NCI-H446 treated with DMSO at 0.1 percent for 48 hours (cell line): ENCODE results near the gene CDCA7L.
"Not testable (repeated sequence)": the region's sequence is repeated elsewhere in the genome, so short reads cannot be mapped to it uniquely, and the experiment has no call there.

Experiments
- DNase-seq: peaks from one replicate; lab custom pipeline; 2025; lab: John Stamatoyannopoulos, UW

The CDCA7L gene

GRCh38 chr7:21903020-21903786 is 42.5 kb downstream of the CDCA7L start:
- DNase-seq, result no peak

GRCh38 chr7:21902240-21902639 is 43.5 kb downstream of the CDCA7L start:
- DNase-seq, result no peak

- no peak for DNase-seq
Measured at GRCh38 chr7:21898265-21898930, 47.3 kb downstream of the CDCA7L start.

- DNase-seq, result no peak
Measured at GRCh38 chr7:21893401-21893800, 52.3 kb downstream of the CDCA7L start.

DNA sequence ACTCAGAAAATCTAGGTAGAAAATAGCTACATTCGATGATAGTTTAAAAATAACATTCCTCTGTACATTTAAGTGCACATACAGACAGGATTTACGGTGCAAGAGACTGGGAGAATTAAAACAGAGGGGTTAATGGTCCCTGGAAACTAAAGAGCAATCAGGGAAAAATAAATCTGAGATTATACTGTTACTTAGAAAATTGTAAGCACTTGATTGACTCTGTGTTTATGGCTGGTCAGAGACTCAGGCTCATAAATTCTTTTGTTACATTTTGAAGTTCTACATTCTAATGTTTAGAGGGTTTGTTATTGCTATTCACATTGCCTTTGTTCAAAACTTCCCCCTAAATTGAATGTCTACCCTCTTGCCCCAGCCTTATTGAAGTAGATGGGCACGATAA is 54.4 kb downstream of the CDCA7L start:
- DNase-seq, result no peak

DNA sequence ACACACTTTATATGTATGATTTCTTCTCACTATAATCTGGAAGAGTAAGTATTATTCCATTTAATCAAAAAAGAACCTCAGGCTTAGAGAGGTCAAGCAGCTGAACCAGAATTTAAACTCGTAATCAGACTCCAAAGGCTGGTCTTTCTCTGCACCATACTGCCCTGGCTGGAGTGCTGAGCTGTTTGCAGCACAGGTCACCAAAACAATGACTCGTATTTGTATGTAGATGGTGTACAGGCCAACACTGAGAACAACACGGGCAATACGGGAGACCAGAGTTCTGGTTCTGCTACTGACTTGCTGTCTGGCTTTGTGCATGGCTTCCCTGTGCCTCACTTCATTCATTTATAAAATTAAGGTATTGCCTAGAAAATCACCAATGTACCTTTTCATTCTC is 57.9 kb downstream of the CDCA7L start:
- DNase-seq, result no peak

- no peak for DNase-seq
Measured at GRCh38 chr7:21887353-21887752, 58.3 kb downstream of the CDCA7L start.

- no peak for DNase-seq
Measured at GRCh38 chr7:21886396-21886795, 59.3 kb downstream of the CDCA7L start.

DNA sequence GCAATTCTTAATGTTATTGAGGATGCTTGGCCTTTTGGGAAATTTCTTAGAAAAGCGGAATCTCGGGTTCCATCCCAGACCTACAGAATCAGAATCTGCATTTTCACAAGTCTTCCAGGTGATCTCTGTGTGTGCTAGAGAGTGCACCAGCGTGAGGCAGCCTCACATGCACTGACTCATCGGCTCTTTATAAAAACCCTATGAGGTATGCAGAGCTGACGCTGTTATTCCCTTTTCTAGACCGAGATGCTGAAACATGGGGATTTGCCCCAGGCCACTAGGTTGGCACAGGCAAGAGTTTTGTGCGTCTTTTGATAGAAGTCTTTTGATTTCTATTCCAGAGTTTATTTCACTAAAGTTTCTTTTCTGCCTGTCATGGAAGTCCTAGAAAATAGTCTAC is 61.2 kb downstream of the CDCA7L start:
- DNase-seq, result no peak

DNA sequence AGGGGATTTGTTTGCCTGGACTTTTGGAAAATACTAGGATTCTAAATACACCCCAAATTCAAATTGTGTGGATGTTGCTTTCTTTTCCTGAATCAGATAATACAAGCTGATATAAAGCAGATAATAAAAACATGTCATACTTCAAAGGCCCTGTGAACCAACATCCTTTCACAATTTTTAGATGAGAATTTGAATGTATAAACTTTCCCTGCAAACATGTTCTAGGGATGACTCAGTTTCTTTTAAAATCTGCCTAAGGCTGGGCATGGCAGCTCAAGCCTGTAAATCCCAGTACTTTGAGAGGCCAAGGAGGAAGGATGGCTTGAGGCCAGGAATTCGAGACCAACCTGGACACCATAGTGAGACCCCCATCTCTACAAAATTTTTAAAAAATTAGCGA is 62.2 kb downstream of the CDCA7L start:
- not testable (repeated sequence) for DNase-seq

DNA sequence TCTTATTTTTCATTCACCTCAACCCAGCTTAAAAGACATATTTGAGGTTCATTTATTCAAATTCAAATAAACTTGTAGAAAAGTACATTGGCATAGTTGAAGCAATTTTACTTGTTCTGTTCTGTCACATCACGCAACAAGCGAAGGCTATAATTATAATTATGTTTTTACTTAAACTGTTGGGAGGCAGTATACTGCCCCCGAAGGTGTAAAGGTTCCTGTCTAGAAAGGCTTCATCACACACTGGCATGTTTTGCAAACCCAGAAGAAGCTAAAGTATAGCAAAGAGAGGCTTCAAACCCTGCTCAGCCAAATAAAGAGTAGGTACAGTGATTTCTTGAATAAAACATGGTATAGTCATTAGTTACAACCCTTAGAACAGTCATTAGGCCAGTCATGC is 62.6 kb downstream of the CDCA7L start:
- no peak for DNase-seq

- DNase-seq, result no peak
Measured at GRCh38 chr7:21869785-21870402, 75.8 kb downstream of the CDCA7L start.

DNA sequence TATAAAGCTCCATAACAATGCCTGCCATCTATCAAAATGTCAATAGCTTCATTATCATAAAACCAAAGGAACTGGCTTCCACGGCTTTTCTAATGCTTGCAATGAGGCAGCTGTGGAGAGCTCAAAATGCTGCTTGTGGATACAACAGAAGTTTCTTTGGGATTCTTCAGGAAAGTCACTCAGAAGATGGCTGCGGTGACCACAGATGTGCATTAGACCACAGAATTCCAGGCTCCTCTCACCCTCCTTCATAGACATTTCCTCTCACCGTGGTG is 77.2 kb downstream of the CDCA7L start:
- no peak for DNase-seq

GRCh38 chr7:21867816-21868575 is 77.7 kb downstream of the CDCA7L start:
- no peak for DNase-seq

GRCh38 chr7:21867226-21867625 is 78.5 kb downstream of the CDCA7L start:
- DNase-seq, result no peak

DNA sequence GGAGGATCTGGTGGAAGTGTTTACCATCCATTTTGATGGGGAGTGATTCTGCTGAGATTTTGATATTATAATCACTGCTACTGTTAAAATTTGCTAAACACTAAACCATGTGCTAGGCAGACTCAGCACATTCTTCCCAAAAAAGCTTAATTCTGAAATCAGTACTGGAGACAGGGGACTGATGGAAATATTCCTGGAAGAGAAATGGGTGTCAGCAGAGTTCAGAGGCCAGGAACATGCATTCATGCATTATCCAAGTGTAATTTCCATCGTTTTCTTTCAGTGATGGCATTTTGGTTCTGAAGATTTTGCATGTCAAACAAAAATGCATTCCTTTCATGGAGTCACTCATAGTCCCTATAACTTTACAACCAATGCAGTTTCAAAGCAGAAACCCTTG is 79.0 kb downstream of the CDCA7L start:
- DNase-seq, result no peak

- not testable (repeated sequence) for DNase-seq
Measured at GRCh38 chr7:21865631-21866204, 80.0 kb downstream of the CDCA7L start.

- DNase-seq, result no peak
Measured at GRCh38 chr7:21851559-21851967, 94.1 kb downstream of the CDCA7L start.
